Immature natural killer cell (primary cell): ENCODE data around the gene FNDC3B. TPM values are rescaled to one million over a fixed set of nuclear protein-coding genes. Genes with fewer than 3 reads are reported as not detected.

Experiments used
- DNase-seq, 3 donors: peaks; one replicate each; pipeline ENCODE4 v3.0.0; 2022; ENCODE audit warnings: mixed read lengths in 1 of 3
- H3K27ac Mint-ChIP-seq, 6 donors: one replicate each; pipeline ENCODE4 v1.8.0; 2020; ENCODE audit warnings: mixed read lengths in 6 of 6, mild to moderate bottlenecking in 5 of 6, inconsistent platforms in 4 of 6, moderate library complexity in 3 of 6
- H3K27me3 Mint-ChIP-seq, 3 donors: one replicate each; pipeline ENCODE4 v1.8.0; 2020 to 2021; ENCODE audit warnings: low read depth in 3 of 3, mild to moderate bottlenecking in 3 of 3, mixed read lengths in 3 of 3, moderate library complexity in 3 of 3, inconsistent platforms in 1 of 3
- H3K36me3 Mint-ChIP-seq, 3 donors: one replicate each; pipeline ENCODE4 v1.8.0; 2020; ENCODE audit warnings: mixed read lengths in 3 of 3, inconsistent platforms in 2 of 3, mild to moderate bottlenecking in 2 of 3
- H3K4me1 Mint-ChIP-seq, 2 donors: one replicate each; pipeline ENCODE4 v1.8.0; 2020; ENCODE audit warnings: inconsistent platforms in 2 of 2, mild to moderate bottlenecking in 2 of 2, mixed read lengths in 2 of 2, moderate library complexity in 1 of 2
- H3K4me3 Mint-ChIP-seq, 5 donors: one replicate each; pipeline ENCODE4 v1.8.0; 2020; ENCODE audit warnings: mild to moderate bottlenecking in 5 of 5, mixed read lengths in 5 of 5, inconsistent platforms in 3 of 5, moderate library complexity in 3 of 5
- H3K9me3 Mint-ChIP-seq, 6 donors: one replicate each; pipeline ENCODE4 v1.8.0; 2020; ENCODE audit warnings: mild to moderate bottlenecking in 6 of 6, mixed read lengths in 6 of 6, inconsistent platforms in 4 of 6, moderate library complexity in 3 of 6
- polyA plus RNA-seq, 3 donors: library from polyadenylated mRNA; unstranded; fragments of 300-500 nt; fragmentation: Illumina TruSeq; gene quantifications; one replicate each; pipeline ENCODE4 v1.2.3, GENCODE V29; 2021

FNDC3B gene
- polyA plus RNA-seq, 3 donors from 2014 or later, result 19.7 to 46.1 (median 24.4) TPM

GRCh38 chr3:172167892-172168648 is 128.7 kb downstream of the FNDC3B start:
- Mint-ChIP-seq H3K36me3 (peaks cover 0 to 3% (median 0%) of the 10 kb centered on the region in 3 donors), H3K9me3 (no peaks in the 10 kb centered on the region), H3K27ac (peak overlapping the region in 4 of 6 donors; percentile 6 to 54 (median 24)), H3K4me1 (peaks cover 70 to 81% of the 10 kb centered on the region in 2 donors), H3K27me3 (peaks cover 0 to 2% (median 0%) of the 10 kb centered on the region in 3 donors), H3K4me3 (no peak overlapping the region)
- DNase-seq, result no peak

DNA sequence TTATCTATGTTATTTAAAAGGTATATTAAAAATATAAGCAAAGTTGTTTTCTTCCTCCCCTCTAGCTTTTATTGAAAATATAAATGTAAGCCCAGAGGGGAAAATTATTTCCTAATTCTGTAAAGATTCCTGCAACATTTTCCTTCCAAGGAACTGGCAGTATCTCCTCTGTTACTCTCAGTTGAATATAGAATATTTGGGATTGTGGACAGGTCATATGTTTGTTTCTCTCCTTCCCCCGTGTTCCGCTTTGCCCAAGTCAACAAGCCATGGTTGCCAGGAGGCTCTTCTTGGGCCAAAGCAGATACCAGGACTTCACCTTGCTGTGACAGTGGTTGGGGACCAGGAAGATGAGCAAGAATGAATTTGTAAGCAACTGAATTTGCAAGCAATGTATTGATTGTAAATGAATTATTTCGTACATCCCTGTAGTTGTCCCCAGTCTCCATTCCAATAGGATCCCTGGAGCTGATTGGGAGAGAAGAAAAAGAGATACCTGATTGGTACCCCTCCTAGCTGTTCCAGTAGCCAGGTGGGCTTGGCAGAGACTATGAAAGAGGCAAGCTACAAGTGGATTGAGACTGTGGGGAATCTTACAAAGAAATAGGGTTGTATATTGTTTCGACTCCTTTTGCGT is 130.8 kb downstream of the FNDC3B start:
- peaks cover 71 to 81% of the 10 kb centered on the region in 2 donors for H3K4me1 Mint-ChIP-seq
- no peak overlapping the region for H3K4me3 Mint-ChIP-seq
- DNase-seq, result no peak
- peak overlapping the region in 3 of 6 donors; percentile 21 to 64 (median 21) for H3K27ac Mint-ChIP-seq
- H3K9me3 Mint-ChIP-seq, result no peaks in the 10 kb centered on the region
- peaks cover 0 to 7% (median 0%) of the 10 kb centered on the region in 3 donors for H3K27me3 Mint-ChIP-seq
- peaks cover 0 to 3% (median 0%) of the 10 kb centered on the region in 3 donors for H3K36me3 Mint-ChIP-seq

- H3K27ac Mint-ChIP-seq, result peak overlapping the region in 4 of 6 donors; percentile 4 to 48 (median 16)
- no peak overlapping the region for H3K4me3 Mint-ChIP-seq
- H3K27me3 Mint-ChIP-seq, result peaks cover 0 to 7% (median 0%) of the 10 kb centered on the region in 3 donors
- no peaks in the 10 kb centered on the region for H3K9me3 Mint-ChIP-seq
- H3K4me1 Mint-ChIP-seq, result peaks cover 75 to 82% of the 10 kb centered on the region in 2 donors
- peaks cover 0 to 3% (median 0%) of the 10 kb centered on the region in 3 donors for H3K36me3 Mint-ChIP-seq
- no peak for DNase-seq
Measured at GRCh38 chr3:172170841-172171240, 131.5 kb downstream of the FNDC3B start.

DNA sequence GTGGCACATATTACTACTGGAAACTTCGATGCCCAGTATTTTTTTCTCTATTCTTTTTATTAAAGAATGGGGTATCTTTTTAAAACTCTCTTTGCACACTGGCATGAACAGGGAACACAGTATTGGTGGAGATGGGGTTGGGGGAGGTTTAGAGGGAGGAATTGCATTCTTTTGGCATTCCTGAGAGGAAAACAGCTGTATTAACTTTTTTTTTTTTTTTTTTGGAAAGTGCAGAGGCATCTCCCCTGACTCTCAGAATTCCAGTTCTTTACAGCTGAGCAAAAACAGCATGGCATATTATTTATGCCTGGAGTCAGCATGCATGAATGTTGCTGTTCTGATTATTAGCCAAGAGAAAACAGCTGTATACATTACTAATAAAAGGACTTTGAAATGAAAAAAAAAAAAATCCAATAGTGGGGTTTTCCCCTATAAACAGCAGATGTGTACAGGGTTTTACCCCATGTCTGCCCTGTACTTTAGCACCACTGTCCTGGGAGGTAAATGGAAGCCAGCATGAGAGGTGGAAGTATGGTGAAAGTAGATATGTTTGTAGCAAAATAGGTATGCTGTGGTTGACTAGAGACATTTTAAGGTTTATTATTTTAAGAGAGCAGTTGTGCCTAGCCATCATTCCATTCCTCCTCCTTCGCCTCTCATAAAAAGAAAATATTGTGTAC is 132.2 kb downstream of the FNDC3B start:
- peaks cover 0 to 7% (median 0%) of the 10 kb centered on the region in 3 donors for H3K27me3 Mint-ChIP-seq
- peaks cover 0 to 3% (median 0%) of the 10 kb centered on the region in 3 donors for H3K36me3 Mint-ChIP-seq
- no peak for DNase-seq
- H3K9me3 Mint-ChIP-seq, result no peaks in the 10 kb centered on the region
- H3K4me1 Mint-ChIP-seq, result peaks cover 82 to 89% of the 10 kb centered on the region in 2 donors
- H3K27ac Mint-ChIP-seq, result peak overlapping the region in 2 of 6 donors; percentile 40 to 79
- H3K4me3 Mint-ChIP-seq, result no peak overlapping the region

- Mint-ChIP-seq H3K27ac (peak overlapping the region; percentile 71 to 92 (median 83)), H3K36me3 (peaks cover 0 to 4% (median 3%) of the 10 kb centered on the region in 3 donors), H3K4me1 (peaks cover 86 to 98% of the 10 kb centered on the region in 2 donors), H3K27me3 (peaks cover 0 to 5% (median 0%) of the 10 kb centered on the region in 3 donors), H3K9me3 (no peaks in the 10 kb centered on the region), H3K4me3 (peak overlapping the region; percentile 78 to 85 (median 80))
- peak; percentile 65 to 69 (median 69) for DNase-seq
Measured at GRCh38 chr3:172173316-172174254, 134.2 kb downstream of the FNDC3B start.

DNA sequence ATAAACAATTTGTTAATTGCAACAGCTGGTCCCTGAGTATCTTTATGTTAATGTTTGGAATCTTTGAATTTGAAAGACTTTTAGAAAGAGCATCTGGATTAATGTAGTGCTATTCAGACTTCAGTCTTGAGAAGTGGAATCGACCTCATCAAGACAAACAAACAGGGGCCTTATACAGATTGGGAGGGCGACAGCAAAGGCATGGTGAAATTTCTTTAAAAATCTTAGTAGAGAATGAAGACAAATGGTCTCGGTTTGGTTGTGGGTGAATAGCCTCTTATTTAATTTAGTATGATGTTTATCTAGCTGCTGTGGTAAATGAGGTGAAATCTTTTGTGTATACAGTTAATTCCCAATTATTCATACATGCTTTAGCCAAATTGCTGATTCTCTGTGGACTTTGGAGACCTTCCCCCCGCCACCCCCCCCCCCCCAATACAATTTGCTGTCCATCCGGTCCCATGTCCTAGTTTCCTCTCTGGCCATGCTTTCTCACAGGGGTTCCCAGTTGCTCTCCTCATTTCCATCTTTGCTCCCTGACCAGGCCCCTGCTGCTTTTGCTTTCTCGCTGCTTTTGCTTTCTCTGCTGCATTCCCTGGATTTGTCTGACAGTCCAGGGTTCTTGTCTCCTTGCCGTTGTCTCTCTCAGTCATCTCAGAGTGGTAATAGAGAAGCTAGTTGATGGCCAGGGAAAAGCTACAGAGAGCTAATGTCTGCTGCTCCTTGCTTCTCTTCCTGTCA is 135.3 kb downstream of the FNDC3B start:
- Mint-ChIP-seq H3K27me3 (peaks cover 0 to 5% (median 0%) of the 10 kb centered on the region in 3 donors), H3K9me3 (no peaks in the 10 kb centered on the region), H3K4me3 (peak overlapping the region; percentile 78 to 85 (median 78)), H3K36me3 (peaks cover 0 to 4% (median 0%) of the 10 kb centered on the region in 3 donors), H3K27ac (peak overlapping the region; percentile 55 to 92 (median 82)), H3K4me1 (peaks cover 83 to 97% of the 10 kb centered on the region in 2 donors)
- no peak for DNase-seq

DNA sequence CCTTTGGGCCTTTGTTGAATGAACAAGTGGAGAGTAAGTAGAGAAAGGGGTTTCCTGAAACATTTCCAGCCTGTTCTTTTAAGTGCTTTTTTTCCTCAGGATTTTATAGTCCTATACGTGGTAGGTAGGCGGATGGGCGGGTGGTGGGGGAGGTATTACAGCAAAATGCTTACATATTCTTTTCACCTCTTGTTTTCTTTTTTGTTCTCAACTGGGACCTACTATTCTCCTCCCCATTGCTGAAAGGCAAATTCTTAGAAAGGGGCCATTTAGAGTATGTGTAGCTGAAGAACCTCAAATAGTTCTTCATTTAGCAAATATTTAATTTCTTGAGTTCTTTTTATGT is 135.8 kb downstream of the FNDC3B start:
- peak overlapping the region; percentile 42 to 85 (median 62) for H3K27ac Mint-ChIP-seq

GRCh38 chr3:172176061-172176770 is 136.8 kb downstream of the FNDC3B start:
- no peak for DNase-seq
- peaks cover 0 to 5% (median 0%) of the 10 kb centered on the region in 3 donors for H3K27me3 Mint-ChIP-seq
- peaks cover 87 to 98% of the 10 kb centered on the region in 2 donors for H3K4me1 Mint-ChIP-seq
- H3K4me3 Mint-ChIP-seq, result no peak overlapping the region
- peak overlapping the region; percentile 20 to 85 (median 71) for H3K27ac Mint-ChIP-seq
- no peaks in the 10 kb centered on the region for H3K9me3 Mint-ChIP-seq
- H3K36me3 Mint-ChIP-seq, result peaks cover 0 to 7% (median 3%) of the 10 kb centered on the region in 3 donors

More for the DNA sequence above, 135.8 kb downstream of the FNDC3B start:
- Mint-ChIP-seq H3K4me1 (peaks cover 86 to 99% of the 10 kb centered on the region in 2 donors), H3K9me3 (no peaks in the 10 kb centered on the region), H3K27me3 (peaks cover 0 to 5% (median 0%) of the 10 kb centered on the region in 3 donors), H3K4me3 (peak overlapping the region in 3 of 5 donors; percentile 40 to 49 (median 41)), H3K36me3 (peaks cover 0 to 7% (median 3%) of the 10 kb centered on the region in 3 donors)
- no peak for DNase-seq

- H3K4me3 Mint-ChIP-seq, result no peak overlapping the region
Measured at GRCh38 chr3:172177046-172177445, 137.7 kb downstream of the FNDC3B start.

DNA sequence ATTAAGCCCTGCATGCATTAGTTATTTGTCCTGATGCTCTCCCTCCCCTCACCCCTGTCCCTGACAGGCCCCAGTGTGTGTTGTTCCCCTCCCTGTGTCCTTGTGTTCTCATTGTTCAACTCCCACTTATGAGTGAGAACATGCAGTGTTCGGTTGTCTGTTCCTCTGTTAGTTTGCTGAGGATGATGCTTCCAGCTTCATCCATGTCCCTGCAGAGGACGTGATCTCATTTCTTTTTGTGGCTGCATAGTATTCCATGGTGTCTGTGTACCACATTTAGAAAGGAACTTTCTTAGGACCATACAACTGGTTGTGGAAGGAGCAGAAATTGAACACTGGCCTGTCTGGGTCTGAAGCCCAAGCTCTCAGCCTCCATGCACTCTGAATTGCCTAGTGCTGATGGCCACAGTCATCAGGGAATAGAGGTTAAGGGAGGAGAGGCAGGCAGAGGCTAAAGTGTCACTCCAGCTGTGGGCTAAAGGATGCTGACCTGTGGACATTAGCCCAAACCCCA is 138.5 kb downstream of the FNDC3B start:
- peaks cover 0 to 7% (median 3%) of the 10 kb centered on the region in 3 donors for H3K36me3 Mint-ChIP-seq
- peaks cover 87 to 95% of the 10 kb centered on the region in 2 donors for H3K4me1 Mint-ChIP-seq
- H3K4me3 Mint-ChIP-seq, result no peak overlapping the region
- no peaks in the 10 kb centered on the region for H3K9me3 Mint-ChIP-seq
- H3K27me3 Mint-ChIP-seq, result peaks cover 0 to 5% (median 0%) of the 10 kb centered on the region in 3 donors
- no peak for DNase-seq
- peak overlapping the region in 4 of 6 donors; percentile 55 to 76 (median 66) for H3K27ac Mint-ChIP-seq

More at GRCh38 chr3:172177046-172177445, 137.7 kb downstream of the FNDC3B start:
- H3K4me1 Mint-ChIP-seq, result peaks cover 86 to 95% of the 10 kb centered on the region in 2 donors
- peaks cover 0 to 5% (median 0%) of the 10 kb centered on the region in 3 donors for H3K27me3 Mint-ChIP-seq
- peaks cover 0 to 7% (median 3%) of the 10 kb centered on the region in 3 donors for H3K36me3 Mint-ChIP-seq
- H3K9me3 Mint-ChIP-seq, result no peaks in the 10 kb centered on the region
- no peak for DNase-seq
- peak overlapping the region in 5 of 6 donors; percentile 20 to 84 (median 66) for H3K27ac Mint-ChIP-seq

DNA sequence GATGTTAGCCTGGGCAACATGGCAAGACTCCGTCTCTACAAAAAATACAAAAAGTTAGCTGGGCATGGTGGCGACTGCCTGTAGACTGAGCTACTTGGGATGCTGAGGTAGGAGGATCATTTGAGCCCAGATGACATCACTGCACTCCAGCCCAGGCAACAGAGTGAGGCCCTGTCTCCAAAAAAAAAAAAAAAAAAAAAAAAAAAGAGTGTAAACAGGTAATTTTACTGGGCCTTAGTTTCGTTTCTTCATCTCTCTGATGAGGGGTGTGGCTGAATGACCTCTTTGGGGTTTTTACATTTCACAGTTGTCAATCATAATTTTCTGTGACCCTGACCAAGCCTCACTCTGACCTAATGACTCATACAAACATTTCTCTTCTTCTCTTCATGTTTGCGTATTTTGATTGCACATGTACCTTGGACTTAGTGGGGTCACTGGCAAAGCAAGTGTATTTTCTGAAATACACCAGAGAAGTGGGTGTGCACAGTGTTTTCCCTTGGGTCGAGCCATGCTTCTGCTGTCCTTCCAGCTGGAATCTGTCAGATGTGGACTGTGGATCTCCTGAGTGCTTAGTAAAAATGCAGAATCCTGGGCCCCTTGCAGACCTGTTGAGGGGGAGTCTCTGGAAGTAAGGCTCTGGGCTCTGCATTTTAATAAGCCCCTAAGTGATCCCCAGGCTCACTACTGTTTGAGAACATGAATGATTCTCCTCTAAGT is 140.5 kb downstream of the FNDC3B start:
- H3K27ac Mint-ChIP-seq, result peak overlapping the region; percentile 17 to 80 (median 70)
- peaks cover 0 to 7% (median 3%) of the 10 kb centered on the region in 3 donors for H3K36me3 Mint-ChIP-seq
- peaks cover 84 to 95% of the 10 kb centered on the region in 2 donors for H3K4me1 Mint-ChIP-seq
- no peaks in the 10 kb centered on the region for H3K27me3 Mint-ChIP-seq
- H3K9me3 Mint-ChIP-seq, result no peaks in the 10 kb centered on the region
- DNase-seq, result peak; percentile 23 to 36 (median 35)
- peak overlapping the region; percentile 23 to 67 (median 44) for H3K4me3 Mint-ChIP-seq
